SK-N-SH treated with all-trans-retinoic acid at 6 μM for 48 hours (cell line): Measurements from ENCODE around the gene PPIL1.

Experiments used
- ATAC-seq: fragments of 200-7000 bp; cut with Tn5 transposase; 3 replicates; pipeline ENCODE4 v1.9.1; 2020; ENCODE audit warnings: mild to moderate bottlenecking, moderate library complexity
- ARNTL ChIP-seq: fragments of 450-650 bp; formaldehyde crosslinking; IDR thresholded peaks from 2 replicates; pipeline ENCODE4 v1.5.0; 2020; ENCODE audit warnings: low read depth, mild to moderate bottlenecking, moderate library complexity, borderline replicate concordance
- BACH2 ChIP-seq: fragments of 250-450 bp; sonication (Bioruptor Pico); IDR thresholded peaks from 2 replicates; pipeline ENCODE4 v1.9.0; 2021; ENCODE audit warnings: mild to moderate bottlenecking, borderline replicate concordance
- CSDC2 ChIP-seq: fragments of 250-450 bp; sonication (Bioruptor Pico); IDR thresholded peaks from 2 replicates; pipeline ENCODE4 v1.5.0; 2020; ENCODE audit warnings: mild to moderate bottlenecking, moderate library complexity
- ESRRG ChIP-seq: fragments of 250-450 bp; sonication (Bioruptor Pico); IDR thresholded peaks from 2 replicates; pipeline ENCODE4 v1.6.1; 2021; ENCODE audit warnings: mild to moderate bottlenecking
- ISL1 ChIP-seq: fragments of 250-450 bp; sonication (Bioruptor Pico); IDR thresholded peaks from 2 replicates; pipeline ENCODE4 v2.1.2; 2022; ENCODE audit warnings: mild to moderate bottlenecking, moderate library complexity
- OSR1 ChIP-seq: fragments of 250-450 bp; sonication (Bioruptor Pico); IDR thresholded peaks from 2 replicates; pipeline ENCODE4 v1.8.0; 2022; ENCODE audit warnings: moderate library complexity, mild to moderate bottlenecking, inconsistent platforms
- PPARA ChIP-seq: fragments of 250-450 bp; sonication (Bioruptor Pico); IDR thresholded peaks from 2 replicates; pipeline ENCODE4 v1.5.0; 2020; ENCODE audit warnings: mild to moderate bottlenecking, borderline replicate concordance
- RARB ChIP-seq: fragments of 250-450 bp; sonication (Bioruptor Pico); IDR thresholded peaks from 2 replicates; pipeline ENCODE4 v1.8.0; 2021; ENCODE audit warnings: mild to moderate bottlenecking, moderate library complexity
- SNAI2 ChIP-seq: fragments of 250-450 bp; sonication (Bioruptor Pico); IDR thresholded peaks from 2 replicates; pipeline ENCODE4 v1.5.0; 2020; ENCODE audit warnings: mild to moderate bottlenecking, moderate library complexity
- TCF4 ChIP-seq: fragments of 250-450 bp; sonication (Bioruptor Pico); IDR thresholded peaks from 2 replicates; pipeline ENCODE4 v1.8.0; 2021; ENCODE audit warnings: mild to moderate bottlenecking, moderate library complexity, borderline replicate concordance
- TOX ChIP-seq: fragments of 250-450 bp; sonication (Bioruptor Pico); IDR thresholded peaks from 2 replicates; pipeline ENCODE4 v1.8.0; 2021; ENCODE audit warnings: mild to moderate bottlenecking, moderate library complexity, borderline replicate concordance
- ZC3H10 ChIP-seq: fragments of 250-450 bp; sonication (Bioruptor Pico); IDR thresholded peaks from 2 replicates; pipeline ENCODE4 v1.5.1; 2021; ENCODE audit warnings: mild to moderate bottlenecking, moderate library complexity
- ZFP3 ChIP-seq: fragments of 250-450 bp; sonication (Bioruptor Pico); IDR thresholded peaks from 2 replicates; pipeline ENCODE4 v1.5.0; 2020; ENCODE audit warnings: mild to moderate bottlenecking, moderate library complexity
- ZFP30 ChIP-seq: fragments of 450-650 bp; formaldehyde crosslinking; IDR thresholded peaks from 2 replicates; pipeline ENCODE4 v1.5.0; 2022; ENCODE audit warnings: mild to moderate bottlenecking, moderate library complexity
- ZNF565 ChIP-seq: fragments of 450-650 bp; formaldehyde crosslinking; conservative IDR thresholded peaks from 2 replicates; pipeline ENCODE4 v1.5.0; 2020; ENCODE audit warnings: low read depth, mild to moderate bottlenecking, moderate library complexity
- ZNF70 ChIP-seq: fragments of 450-650 bp; formaldehyde crosslinking; IDR thresholded peaks from 2 replicates; pipeline ENCODE4 v1.5.0; 2020; ENCODE audit warnings: mild to moderate bottlenecking, moderate library complexity
- ZNF8 ChIP-seq: fragments of 450-650 bp; formaldehyde crosslinking; IDR thresholded peaks from 2 replicates; pipeline ENCODE4 v1.5.0; 2020; ENCODE audit warnings: mild to moderate bottlenecking, moderate library complexity
- TF ChIP-seq, protein P1 (sequence below): fragments of 250-450 bp; sonication (Bioruptor Pico); IDR thresholded peaks from 2 replicates; pipeline ENCODE4 v1.8.0; 2021; ENCODE audit warnings: low read depth, mild to moderate bottlenecking, moderate library complexity, borderline replicate concordance
- TF ChIP-seq, protein P2 (sequence below): fragments of 250-450 bp; sonication (Bioruptor Pico); IDR thresholded peaks from 2 replicates; pipeline ENCODE4 v1.5.1; 2021; ENCODE audit warnings: mild to moderate bottlenecking, moderate library complexity
- TF ChIP-seq, protein P3 (sequence below): fragments of 250-450 bp; sonication (Bioruptor Pico); IDR thresholded peaks from 2 replicates; pipeline ENCODE4 v1.5.0; 2020; ENCODE audit warnings: mild to moderate bottlenecking, moderate library complexity
- TF ChIP-seq, protein P4 (sequence below): fragments of 250-450 bp; sonication (Bioruptor Pico); IDR thresholded peaks from 2 replicates; pipeline ENCODE4 v1.8.0; 2020; ENCODE audit warnings: mild to moderate bottlenecking, moderate library complexity, borderline replicate concordance
- TF ChIP-seq, protein P5 (sequence below): fragments of 250-450 bp; sonication (Bioruptor Pico); IDR thresholded peaks from 2 replicates; pipeline ENCODE4 v1.5.1; 2020; ENCODE audit warnings: low read depth, mild to moderate bottlenecking, moderate library complexity

PPIL1 gene

DNA sequence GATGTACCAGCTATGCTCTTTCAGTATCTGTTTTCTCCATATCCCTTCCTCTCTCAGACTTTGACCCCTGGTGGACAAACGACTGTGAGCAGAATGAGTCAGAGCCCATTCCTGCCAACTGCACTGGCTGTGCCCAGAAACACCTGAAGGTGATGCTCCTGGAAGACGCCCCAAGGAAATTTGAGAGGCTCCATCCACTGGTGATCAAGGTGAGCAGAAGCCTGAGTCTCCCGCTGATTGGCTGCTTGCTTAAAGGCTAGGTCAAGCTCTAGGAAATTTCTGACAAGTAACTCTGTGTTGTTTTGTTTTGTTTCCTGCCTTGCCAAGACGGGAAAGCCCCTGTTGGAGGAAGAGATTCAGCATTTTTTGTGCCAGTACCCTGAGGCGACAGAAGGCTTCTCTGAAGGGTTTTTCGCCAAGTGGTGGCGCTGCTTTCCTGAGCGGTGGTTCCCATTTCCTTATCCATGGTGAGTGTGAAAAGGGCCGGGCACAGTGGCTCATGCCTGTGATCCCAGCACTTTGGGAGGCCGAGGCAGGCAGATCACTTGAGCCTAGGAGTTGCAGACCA, 39.7 kb upstream of the PPIL1 start:
- TF ChIP-seq, protein P1, sequence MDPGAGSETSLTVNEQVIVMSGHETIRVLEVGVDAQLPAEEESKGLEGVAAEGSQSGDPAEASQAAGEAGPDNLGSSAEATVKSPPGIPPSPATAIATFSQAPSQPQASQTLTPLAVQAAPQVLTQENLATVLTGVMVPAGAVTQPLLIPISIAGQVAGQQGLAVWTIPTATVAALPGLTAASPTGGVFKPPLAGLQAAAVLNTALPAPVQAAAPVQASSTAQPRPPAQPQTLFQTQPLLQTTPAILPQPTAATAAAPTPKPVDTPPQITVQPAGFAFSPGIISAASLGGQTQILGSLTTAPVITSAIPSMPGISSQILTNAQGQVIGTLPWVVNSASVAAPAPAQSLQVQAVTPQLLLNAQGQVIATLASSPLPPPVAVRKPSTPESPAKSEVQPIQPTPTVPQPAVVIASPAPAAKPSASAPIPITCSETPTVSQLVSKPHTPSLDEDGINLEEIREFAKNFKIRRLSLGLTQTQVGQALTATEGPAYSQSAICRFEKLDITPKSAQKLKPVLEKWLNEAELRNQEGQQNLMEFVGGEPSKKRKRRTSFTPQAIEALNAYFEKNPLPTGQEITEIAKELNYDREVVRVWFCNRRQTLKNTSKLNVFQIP (CRISPR knock-in tag): no peak
- TF ChIP-seq, protein P2, sequence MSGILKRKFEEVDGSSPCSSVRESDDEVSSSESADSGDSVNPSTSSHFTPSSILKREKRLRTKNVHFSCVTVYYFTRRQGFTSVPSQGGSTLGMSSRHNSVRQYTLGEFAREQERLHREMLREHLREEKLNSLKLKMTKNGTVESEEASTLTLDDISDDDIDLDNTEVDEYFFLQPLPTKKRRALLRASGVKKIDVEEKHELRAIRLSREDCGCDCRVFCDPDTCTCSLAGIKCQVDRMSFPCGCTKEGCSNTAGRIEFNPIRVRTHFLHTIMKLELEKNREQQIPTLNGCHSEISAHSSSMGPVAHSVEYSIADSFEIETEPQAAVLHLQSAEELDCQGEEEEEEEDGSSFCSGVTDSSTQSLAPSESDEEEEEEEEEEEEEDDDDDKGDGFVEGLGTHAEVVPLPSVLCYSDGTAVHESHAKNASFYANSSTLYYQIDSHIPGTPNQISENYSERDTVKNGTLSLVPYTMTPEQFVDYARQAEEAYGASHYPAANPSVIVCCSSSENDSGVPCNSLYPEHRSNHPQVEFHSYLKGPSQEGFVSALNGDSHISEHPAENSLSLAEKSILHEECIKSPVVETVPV (CRISPR knock-in tag): no peak
- TF ChIP-seq ZNF565 (CRISPR knock-in tag): no peak
- no peak for TF ChIP-seq ZNF8 (CRISPR knock-in tag)
- no peak for TF ChIP-seq ZFP3
- TF ChIP-seq BACH2 (CRISPR knock-in tag): no peak
- TF ChIP-seq PPARA: no peak
- TF ChIP-seq OSR1: no peak
- no peak for TF ChIP-seq CSDC2 (CRISPR knock-in tag)
- no peak for TF ChIP-seq SNAI2
- TF ChIP-seq ZNF70 (CRISPR knock-in tag): no peak
- ATAC-seq: peak; percentile 75

DNA sequence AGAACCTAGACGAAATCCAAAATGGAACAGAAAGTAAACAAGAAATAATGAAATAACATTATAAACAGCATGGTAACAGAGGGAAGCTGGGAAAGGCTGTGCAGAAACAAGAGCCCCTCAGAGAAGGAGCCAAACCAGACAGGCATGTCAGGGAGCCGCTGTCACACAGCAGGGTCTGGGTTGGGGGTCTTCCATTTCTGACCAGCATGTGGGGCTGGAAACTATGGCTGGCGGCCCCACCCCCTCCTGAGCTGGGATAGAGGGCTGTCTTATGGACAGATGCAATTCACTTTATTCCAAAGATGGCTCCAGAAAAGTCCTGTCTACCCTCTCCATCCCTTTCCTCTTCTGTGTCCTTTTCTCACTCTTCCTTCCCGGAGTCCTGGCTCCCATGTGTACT, 38.5 kb upstream of the PPIL1 start:
- TF ChIP-seq RARB (CRISPR knock-in tag): no peak
- TF ChIP-seq, protein P3, sequence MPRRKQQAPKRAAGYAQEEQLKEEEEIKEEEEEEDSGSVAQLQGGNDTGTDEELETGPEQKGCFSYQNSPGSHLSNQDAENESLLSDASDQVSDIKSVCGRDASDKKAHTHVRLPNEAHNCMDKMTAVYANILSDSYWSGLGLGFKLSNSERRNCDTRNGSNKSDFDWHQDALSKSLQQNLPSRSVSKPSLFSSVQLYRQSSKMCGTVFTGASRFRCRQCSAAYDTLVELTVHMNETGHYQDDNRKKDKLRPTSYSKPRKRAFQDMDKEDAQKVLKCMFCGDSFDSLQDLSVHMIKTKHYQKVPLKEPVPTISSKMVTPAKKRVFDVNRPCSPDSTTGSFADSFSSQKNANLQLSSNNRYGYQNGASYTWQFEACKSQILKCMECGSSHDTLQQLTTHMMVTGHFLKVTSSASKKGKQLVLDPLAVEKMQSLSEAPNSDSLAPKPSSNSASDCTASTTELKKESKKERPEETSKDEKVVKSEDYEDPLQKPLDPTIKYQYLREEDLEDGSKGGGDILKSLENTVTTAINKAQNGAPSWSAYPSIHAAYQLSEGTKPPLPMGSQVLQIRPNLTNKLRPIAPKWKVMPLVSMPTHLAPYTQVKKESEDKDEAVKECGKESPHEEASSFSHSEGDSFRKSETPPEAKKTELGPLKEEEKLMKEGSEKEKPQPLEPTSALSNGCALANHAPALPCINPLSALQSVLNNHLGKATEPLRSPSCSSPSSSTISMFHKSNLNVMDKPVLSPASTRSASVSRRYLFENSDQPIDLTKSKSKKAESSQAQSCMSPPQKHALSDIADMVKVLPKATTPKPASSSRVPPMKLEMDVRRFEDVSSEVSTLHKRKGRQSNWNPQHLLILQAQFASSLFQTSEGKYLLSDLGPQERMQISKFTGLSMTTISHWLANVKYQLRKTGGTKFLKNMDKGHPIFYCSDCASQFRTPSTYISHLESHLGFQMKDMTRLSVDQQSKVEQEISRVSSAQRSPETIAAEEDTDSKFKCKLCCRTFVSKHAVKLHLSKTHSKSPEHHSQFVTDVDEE (CRISPR knock-in tag): no peak
- TF ChIP-seq ESRRG: no peak
- no peak for TF ChIP-seq ISL1 (CRISPR knock-in tag)
- no peak for TF ChIP-seq ZC3H10
- TF ChIP-seq, protein P4, sequence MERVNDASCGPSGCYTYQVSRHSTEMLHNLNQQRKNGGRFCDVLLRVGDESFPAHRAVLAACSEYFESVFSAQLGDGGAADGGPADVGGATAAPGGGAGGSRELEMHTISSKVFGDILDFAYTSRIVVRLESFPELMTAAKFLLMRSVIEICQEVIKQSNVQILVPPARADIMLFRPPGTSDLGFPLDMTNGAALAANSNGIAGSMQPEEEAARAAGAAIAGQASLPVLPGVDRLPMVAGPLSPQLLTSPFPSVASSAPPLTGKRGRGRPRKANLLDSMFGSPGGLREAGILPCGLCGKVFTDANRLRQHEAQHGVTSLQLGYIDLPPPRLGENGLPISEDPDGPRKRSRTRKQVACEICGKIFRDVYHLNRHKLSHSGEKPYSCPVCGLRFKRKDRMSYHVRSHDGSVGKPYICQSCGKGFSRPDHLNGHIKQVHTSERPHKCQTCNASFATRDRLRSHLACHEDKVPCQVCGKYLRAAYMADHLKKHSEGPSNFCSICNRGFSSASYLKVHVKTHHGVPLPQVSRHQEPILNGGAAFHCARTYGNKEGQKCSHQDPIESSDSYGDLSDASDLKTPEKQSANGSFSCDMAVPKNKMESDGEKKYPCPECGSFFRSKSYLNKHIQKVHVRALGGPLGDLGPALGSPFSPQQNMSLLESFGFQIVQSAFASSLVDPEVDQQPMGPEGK (CRISPR knock-in tag): no peak
- no peak for TF ChIP-seq ZFP30 (CRISPR knock-in tag)
- no peak for TF ChIP-seq SNAI2
- no peak for TF ChIP-seq TOX (CRISPR knock-in tag)
- peak; percentile 33 for ATAC-seq

DNA sequence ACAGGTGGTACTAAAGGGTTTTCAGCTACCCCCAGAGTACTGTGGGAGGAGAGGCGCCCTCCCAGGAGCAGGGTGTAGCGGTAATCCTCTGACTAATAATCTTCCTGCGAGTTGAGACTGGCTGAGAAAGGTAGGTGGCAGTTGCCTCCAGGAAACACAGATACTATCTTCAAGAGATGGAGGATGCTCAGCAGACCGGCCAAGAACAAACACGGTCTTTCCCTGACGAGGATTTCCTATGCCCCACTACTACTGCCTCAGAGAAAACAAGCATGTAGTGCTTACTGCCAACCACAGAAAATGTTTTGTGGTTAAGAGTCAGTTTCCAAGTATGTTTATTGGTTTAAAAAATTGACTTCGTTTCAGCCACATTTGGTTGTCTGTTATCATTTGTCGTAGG, 38.0 kb upstream of the PPIL1 start:
- no peak for TF ChIP-seq CSDC2 (CRISPR knock-in tag)
- no peak for TF ChIP-seq RARB (CRISPR knock-in tag)
- no peak for TF ChIP-seq BACH2 (CRISPR knock-in tag)
- TF ChIP-seq ZC3H10: no peak
- TF ChIP-seq, protein P2 (CRISPR knock-in tag): no peak
- no peak for TF ChIP-seq SNAI2
- TF ChIP-seq ZNF70 (CRISPR knock-in tag): no peak
- no peak for TF ChIP-seq ZFP30 (CRISPR knock-in tag)
- no peak for TF ChIP-seq ZNF8 (CRISPR knock-in tag)
- TF ChIP-seq OSR1: no peak
- TF ChIP-seq, protein P5, sequence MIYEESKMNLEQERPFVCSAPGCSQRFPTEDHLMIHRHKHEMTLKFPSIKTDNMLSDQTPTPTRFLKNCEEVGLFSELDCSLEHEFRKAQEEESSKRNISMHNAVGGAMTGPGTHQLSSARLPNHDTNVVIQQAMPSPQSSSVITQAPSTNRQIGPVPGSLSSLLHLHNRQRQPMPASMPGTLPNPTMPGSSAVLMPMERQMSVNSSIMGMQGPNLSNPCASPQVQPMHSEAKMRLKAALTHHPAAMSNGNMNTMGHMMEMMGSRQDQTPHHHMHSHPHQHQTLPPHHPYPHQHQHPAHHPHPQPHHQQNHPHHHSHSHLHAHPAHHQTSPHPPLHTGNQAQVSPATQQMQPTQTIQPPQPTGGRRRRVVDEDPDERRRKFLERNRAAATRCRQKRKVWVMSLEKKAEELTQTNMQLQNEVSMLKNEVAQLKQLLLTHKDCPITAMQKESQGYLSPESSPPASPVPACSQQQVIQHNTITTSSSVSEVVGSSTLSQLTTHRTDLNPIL (CRISPR knock-in tag): no peak
- no peak for TF ChIP-seq ZFP3
- TF ChIP-seq ISL1 (CRISPR knock-in tag): no peak
- no peak for TF ChIP-seq ESRRG
- no peak for TF ChIP-seq TCF4 (CRISPR knock-in tag)
- TF ChIP-seq, protein P3 (CRISPR knock-in tag): no peak
- TF ChIP-seq PPARA: no peak
- no peak for TF ChIP-seq ZNF565 (CRISPR knock-in tag)
- no peak for TF ChIP-seq ARNTL (CRISPR knock-in tag)
- ATAC-seq: peak; percentile 96
